Muscle of back (tissue), 11 donors: ENCODE measurements around the gene SUSD2. TPM values are rescaled to one million over a fixed set of nuclear protein-coding genes. Genes with fewer than 3 reads are reported as not detected.

ENCODE experiments used
- DNase-seq, 3 donors: peaks; one replicate each; pipeline versions ENCODE4 v3.0.0 to v3.0.0-alpha.2; 2013
- polyA plus RNA-seq, 10 donors: library from polyadenylated mRNA; unstranded; fragments of 120-200 nt; gene quantifications; one replicate each; pipeline ENCODE4 v1.2.1, GENCODE V29; 2013; ENCODE audit not compliant: insufficient read length in 10 of 10

The SUSD2 gene
- polyA plus RNA-seq, 10 donors = 0.31 to 2.0 (median 0.66) TPM

GRCh38 chr22:24148266-24149197, 32.8 kb upstream of the SUSD2 start:
- DNase-seq = peak in 2 of 3 donors; percentile 48 to 73

GRCh38 chr22:24149198-24149590, 32.1 kb upstream of the SUSD2 start:
- no peak for DNase-seq

GRCh38 chr22:24153353-24153752, 27.9 kb upstream of the SUSD2 start:
- DNase-seq = no peak

- DNase-seq = no peak
Measured at GRCh38 chr22:24153959-24154358, 27.3 kb upstream of the SUSD2 start.

- DNase-seq = no peak
Measured at GRCh38 chr22:24154826-24155225, 26.5 kb upstream of the SUSD2 start.

- DNase-seq = peak; percentile 47 to 90 (median 82)
Measured at GRCh38 chr22:24155627-24156140, 25.6 kb upstream of the SUSD2 start.

- DNase-seq = peak in 2 of 3 donors; percentile 32 to 89
Measured at GRCh38 chr22:24156141-24156912, 25.0 kb upstream of the SUSD2 start.

GRCh38 chr22:24156913-24157821, 24.1 kb upstream of the SUSD2 start:
- DNase-seq = peak; percentile 63 to 83 (median 74)

GRCh38 chr22:24157822-24158135, 23.5 kb upstream of the SUSD2 start:
- no peak for DNase-seq

- no peak for DNase-seq
Measured at GRCh38 chr22:24159650-24160049, 21.6 kb upstream of the SUSD2 start.

GRCh38 chr22:24160546-24160945, 20.7 kb upstream of the SUSD2 start:
- no peak for DNase-seq

GRCh38 chr22:24161485-24161884, 19.8 kb upstream of the SUSD2 start:
- DNase-seq = no peak

GRCh38 chr22:24161909-24162308, 19.4 kb upstream of the SUSD2 start:
- DNase-seq = peak in 1 of 3 donors; percentile 30

- DNase-seq = no peak
Measured at GRCh38 chr22:24162436-24162835, 18.9 kb upstream of the SUSD2 start.

- no peak for DNase-seq
Measured at GRCh38 chr22:24164243-24164642, 17.0 kb upstream of the SUSD2 start.

GRCh38 chr22:24164940-24165339, 16.3 kb upstream of the SUSD2 start:
- no peak for DNase-seq

GRCh38 chr22:24165673-24166072, 15.6 kb upstream of the SUSD2 start:
- DNase-seq = no peak

GRCh38 chr22:24166811-24167210, 14.5 kb upstream of the SUSD2 start:
- DNase-seq = no peak

- DNase-seq = no peak
Measured at GRCh38 chr22:24169439-24170058, 11.7 kb upstream of the SUSD2 start.

GRCh38 chr22:24170188-24170587, 11.1 kb upstream of the SUSD2 start:
- DNase-seq = no peak

- DNase-seq = no peak
Measured at GRCh38 chr22:24170632-24171031, 10.7 kb upstream of the SUSD2 start.
